ENCODE data around the gene FTL. TPM values are rescaled to one million over a fixed set of nuclear protein-coding genes. Genes with fewer than 3 reads are reported as not detected.

The FTL gene
- total RNA-seq, 4 donors from 2014 or later = 2,478 to 4,094 (median 2,824) TPM

DNA sequence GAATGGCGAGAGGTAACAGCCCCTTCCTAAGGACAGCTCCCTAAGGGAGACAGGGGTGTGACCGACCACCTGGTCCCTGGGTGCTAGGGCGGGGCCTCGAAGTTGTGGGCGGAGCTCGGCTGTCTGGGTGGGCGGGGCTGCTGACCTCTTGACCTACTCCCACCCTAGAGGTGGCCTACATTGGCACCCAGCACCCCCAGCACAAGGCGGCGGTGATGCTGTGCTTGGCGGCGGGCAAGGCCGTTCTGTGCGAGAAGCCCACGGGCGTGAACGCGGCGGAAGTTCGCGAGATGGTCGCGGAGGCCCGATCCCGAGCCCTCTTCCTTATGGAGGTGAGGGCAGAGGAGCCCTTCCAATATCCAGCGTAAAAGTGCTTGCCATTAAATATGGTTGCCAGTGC lies 29.2 kb upstream of the FTL start:
- Histone ChIP-seq H3K36me3 (no peaks in the 10 kb centered on the region), H3K4me1 (peaks cover 0 to 14% (median 0%) of the 10 kb centered on the region in 3 donors), H3K4me3 (no peak overlapping the region), H3K27me3 (no peaks in the 10 kb centered on the region), H3K9me3 (peaks cover 0 to 3% (median 0%) of the 10 kb centered on the region in 3 donors), H3K27ac (no peak overlapping the region)
- ATAC-seq = no peak
- TF ChIP-seq EP300 (IDR thresholded peaks at IDR 0.05) = no peak
- TF ChIP-seq, protein P1, sequence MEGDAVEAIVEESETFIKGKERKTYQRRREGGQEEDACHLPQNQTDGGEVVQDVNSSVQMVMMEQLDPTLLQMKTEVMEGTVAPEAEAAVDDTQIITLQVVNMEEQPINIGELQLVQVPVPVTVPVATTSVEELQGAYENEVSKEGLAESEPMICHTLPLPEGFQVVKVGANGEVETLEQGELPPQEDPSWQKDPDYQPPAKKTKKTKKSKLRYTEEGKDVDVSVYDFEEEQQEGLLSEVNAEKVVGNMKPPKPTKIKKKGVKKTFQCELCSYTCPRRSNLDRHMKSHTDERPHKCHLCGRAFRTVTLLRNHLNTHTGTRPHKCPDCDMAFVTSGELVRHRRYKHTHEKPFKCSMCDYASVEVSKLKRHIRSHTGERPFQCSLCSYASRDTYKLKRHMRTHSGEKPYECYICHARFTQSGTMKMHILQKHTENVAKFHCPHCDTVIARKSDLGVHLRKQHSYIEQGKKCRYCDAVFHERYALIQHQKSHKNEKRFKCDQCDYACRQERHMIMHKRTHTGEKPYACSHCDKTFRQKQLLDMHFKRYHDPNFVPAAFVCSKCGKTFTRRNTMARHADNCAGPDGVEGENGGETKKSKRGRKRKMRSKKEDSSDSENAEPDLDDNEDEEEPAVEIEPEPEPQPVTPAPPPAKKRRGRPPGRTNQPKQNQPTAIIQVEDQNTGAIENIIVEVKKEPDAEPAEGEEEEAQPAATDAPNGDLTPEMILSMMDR (IDR thresholded peaks at IDR 0.05) = no peak
- TF ChIP-seq POLR2A (IDR thresholded peaks at IDR 0.05) = no peak
- no peak for TF ChIP-seq POLR2AphosphoS5 (IDR thresholded peaks at IDR 0.05)
- WGBS, 2 donors (ENCODE audit: low coverage in 1 of 2) = 88 to 94% methylated on average over 7 to 14 of the region's 25 CpGs

DNA sequence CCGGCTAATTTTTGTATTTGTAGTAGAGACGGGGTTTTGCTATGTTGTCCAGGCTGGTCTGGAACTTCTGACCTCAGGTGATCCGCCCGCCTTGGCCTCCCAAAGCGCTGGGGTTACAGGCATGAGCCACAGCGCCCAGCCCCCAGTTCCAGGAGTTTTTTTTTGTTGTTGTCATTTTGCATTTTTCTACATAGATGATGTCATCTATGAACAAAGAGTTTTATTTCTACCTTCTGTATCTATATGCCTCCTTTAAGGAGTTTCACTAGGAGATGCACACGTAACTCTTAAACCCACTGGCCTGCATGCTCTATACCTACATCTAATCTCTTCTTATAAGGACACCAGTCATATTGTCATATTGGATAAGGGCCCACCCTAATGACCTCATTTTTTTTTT lies 26.9 kb upstream of the FTL start:
- TF ChIP-seq POLR2AphosphoS5 (IDR thresholded peaks at IDR 0.05) = no peak
- TF ChIP-seq POLR2A (IDR thresholded peaks at IDR 0.05) = no peak
- TF ChIP-seq EP300 (IDR thresholded peaks at IDR 0.05) = no peak
- TF ChIP-seq, protein P1 (IDR thresholded peaks at IDR 0.05) = no peak
- peaks cover 0 to 7% (median 0%) of the 10 kb centered on the region in 3 donors for H3K9me3 ChIP-seq
- H3K27ac ChIP-seq = no peak overlapping the region
- no peak overlapping the region for H3K4me3 ChIP-seq
- peaks cover 0 to 9% (median 0%) of the 10 kb centered on the region in 3 donors for H3K4me1 ChIP-seq
- no peak for ATAC-seq
- H3K36me3 ChIP-seq = no peaks in the 10 kb centered on the region
- 70 to 94% methylated on average over 2 to 5 of the region's 7 CpGs for WGBS, 2 donors (ENCODE audit: low coverage in 1 of 2)
- no peaks in the 10 kb centered on the region for H3K27me3 ChIP-seq

DNA sequence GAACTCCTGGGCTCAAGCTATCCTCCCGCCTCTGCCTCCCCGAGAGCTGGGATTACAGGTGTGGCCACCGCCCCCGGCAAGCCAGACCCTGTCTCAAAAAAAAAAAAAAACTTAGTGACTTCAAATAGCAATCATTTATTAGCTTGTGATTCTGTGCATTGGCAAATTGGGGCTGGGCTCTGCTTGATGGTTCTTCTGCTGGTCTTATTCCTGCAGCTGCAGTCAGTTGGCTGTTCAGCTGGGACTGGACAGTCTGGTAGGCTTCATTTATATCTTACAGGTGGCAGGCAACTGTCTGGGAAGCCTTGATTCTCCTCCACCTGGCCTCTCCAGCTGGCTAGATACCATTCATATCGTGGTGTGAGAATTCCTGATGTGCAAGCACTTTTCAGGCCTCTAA lies 24.2 kb upstream of the FTL start:
- Histone ChIP-seq H3K4me1 (no peaks in the 10 kb centered on the region), H3K27me3 (no peaks in the 10 kb centered on the region), H3K27ac (no peak overlapping the region), H3K4me3 (no peak overlapping the region), H3K9me3 (peaks cover 0 to 7% (median 0%) of the 10 kb centered on the region in 3 donors), H3K36me3 (no peaks in the 10 kb centered on the region)
- TF ChIP-seq, protein P1 (IDR thresholded peaks at IDR 0.05) = no peak
- TF ChIP-seq POLR2AphosphoS5 (IDR thresholded peaks at IDR 0.05) (no peak), EP300 (IDR thresholded peaks at IDR 0.05) (no peak), POLR2A (IDR thresholded peaks at IDR 0.05) (no peak)
- WGBS, 2 donors (ENCODE audit: low coverage in 1 of 2) = 98 to 100% methylated on average over 4 to 5 of the region's 5 CpGs
- ATAC-seq = no peak

DNA sequence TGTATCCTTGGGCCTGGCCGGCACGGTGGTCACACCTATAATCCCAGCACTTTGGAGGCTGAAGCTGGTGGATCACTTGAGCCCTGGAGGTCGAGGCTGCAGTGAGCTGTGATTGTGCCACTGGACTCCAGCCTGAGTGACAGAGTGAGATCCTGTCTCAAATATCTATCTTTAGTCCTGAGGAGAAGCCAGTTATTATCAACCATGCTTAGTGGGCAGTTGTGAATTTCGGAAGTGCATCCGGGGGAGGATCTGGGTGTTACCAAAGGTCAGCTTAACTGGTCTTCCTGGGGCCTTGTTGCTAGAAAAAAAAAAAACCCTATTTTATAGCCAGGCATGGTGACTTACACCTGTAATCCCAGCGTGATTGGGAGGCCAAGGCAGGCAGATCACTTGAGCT lies 22.0 kb upstream of the FTL start:
- H3K4me1 ChIP-seq = no peaks in the 10 kb centered on the region
- H3K4me3 ChIP-seq = no peak overlapping the region
- H3K9me3 ChIP-seq = peaks cover 0 to 7% (median 0%) of the 10 kb centered on the region in 3 donors
- no peak for TF ChIP-seq EP300 (IDR thresholded peaks at IDR 0.05)
- no peaks in the 10 kb centered on the region for H3K36me3 ChIP-seq
- H3K27me3 ChIP-seq = no peaks in the 10 kb centered on the region
- H3K27ac ChIP-seq = no peak overlapping the region
- ATAC-seq = no peak
- 89 to 93% methylated on average over 5 of the region's 6 CpGs for WGBS, 2 donors (ENCODE audit: low coverage in 1 of 2)

DNA sequence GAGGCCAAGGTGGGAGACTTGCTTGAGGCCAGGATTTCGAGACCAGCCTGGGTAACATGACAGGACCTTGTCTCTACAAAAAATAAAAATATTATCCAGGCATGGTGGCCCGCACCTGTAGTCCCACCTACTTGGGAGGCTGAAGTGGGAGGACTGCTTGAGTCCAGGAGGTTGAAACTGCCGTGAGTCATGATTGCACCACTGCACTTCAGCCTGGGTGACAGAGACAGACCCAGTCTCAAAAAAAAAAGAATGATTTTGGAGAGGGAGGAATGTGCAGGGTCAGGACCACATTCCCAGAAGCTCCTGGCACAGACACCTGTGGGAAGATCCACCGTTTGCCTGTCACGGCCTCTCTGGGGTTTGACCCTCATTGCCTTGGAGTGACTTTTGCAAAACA lies 19.7 kb upstream of the FTL start:
- TF ChIP-seq POLR2A (IDR thresholded peaks at IDR 0.05) = no peak
- TF ChIP-seq EP300 (IDR thresholded peaks at IDR 0.05) = no peak
- no peak for TF ChIP-seq POLR2AphosphoS5 (IDR thresholded peaks at IDR 0.05)
- TF ChIP-seq, protein P1 (IDR thresholded peaks at IDR 0.05) = no peak
- ATAC-seq = no peak
- WGBS, 2 donors (ENCODE audit: low coverage in 1 of 2) = 91 to 100% methylated on average over 2 to 5 of the region's 5 CpGs

More for the DNA sequence above, 19.7 kb upstream of the FTL start:
- Histone ChIP-seq H3K4me1 (no peaks in the 10 kb centered on the region), H3K36me3 (no peaks in the 10 kb centered on the region), H3K4me3 (no peak overlapping the region), H3K27ac (no peak overlapping the region), H3K9me3 (peaks cover 0 to 7% (median 0%) of the 10 kb centered on the region in 3 donors), H3K27me3 (no peaks in the 10 kb centered on the region)
